Coronary artery (tissue), 2 donors: ENCODE data around the gene DOK6.

ENCODE experiments used
- DNase-seq: peaks from one replicate; pipeline ENCODE4 v3.0.0-alpha.2; 2017; ENCODE audit warnings: low spot score
- H3K27ac ChIP-seq, 2 donors: fragments of 200-600 bp; sonication (generic); one replicate each; pipeline ENCODE4 v1.5.1; 2016 to 2019
- H3K4me3 ChIP-seq: fragments of 200-600 bp; sonication (generic); 2 replicates; pipeline ENCODE4 v1.5.1; 2016; ENCODE audit warnings: mild to moderate bottlenecking, moderate library complexity
- TF ChIP-seq, protein P1 (sequence below): fragments of 200-600 bp; sonication (generic); IDR thresholded peaks from one replicate; pipeline ENCODE4 v1.5.1; 2019; ENCODE audit warnings: antibody characterized with exemption

Gene DOK6

DNA sequence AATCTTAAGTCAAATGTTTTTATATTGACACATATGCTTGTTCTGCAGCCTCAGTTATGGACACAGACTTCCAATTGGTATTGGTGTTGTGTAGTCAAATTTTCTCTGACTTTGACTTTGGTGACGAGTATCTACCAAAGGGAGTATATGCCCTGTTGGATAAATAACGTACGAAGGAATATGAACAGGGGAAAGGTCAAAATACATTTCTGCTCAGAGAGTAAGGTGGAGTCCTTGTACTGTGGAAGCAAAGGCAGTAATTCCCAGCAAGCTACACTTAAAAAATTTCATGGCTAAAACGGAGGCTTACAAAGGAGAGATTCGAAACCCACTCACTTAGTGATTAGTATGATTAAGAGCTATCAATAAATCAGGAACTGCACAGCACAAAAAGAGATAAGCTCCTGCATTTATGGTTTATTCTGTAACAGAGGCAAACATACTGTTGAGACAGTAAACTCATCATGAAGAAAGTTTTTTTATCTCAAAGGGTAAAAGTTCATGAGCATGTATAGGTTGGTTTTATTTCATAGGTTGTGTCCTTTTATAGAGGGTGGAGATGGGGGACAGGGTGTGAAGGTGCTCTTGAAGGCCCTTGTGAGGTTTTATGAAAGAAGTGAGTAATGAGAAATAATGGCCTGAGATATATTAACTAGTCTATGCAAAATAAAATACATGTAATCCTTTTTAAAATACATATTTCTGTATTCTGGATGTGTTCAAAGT lies 404.3 kb downstream of the DOK6 start:
- Histone ChIP-seq H3K27ac (no peak overlapping the region), H3K4me3 (no peak overlapping the region)
- DNase-seq, result no peak
- TF ChIP-seq, protein P1, sequence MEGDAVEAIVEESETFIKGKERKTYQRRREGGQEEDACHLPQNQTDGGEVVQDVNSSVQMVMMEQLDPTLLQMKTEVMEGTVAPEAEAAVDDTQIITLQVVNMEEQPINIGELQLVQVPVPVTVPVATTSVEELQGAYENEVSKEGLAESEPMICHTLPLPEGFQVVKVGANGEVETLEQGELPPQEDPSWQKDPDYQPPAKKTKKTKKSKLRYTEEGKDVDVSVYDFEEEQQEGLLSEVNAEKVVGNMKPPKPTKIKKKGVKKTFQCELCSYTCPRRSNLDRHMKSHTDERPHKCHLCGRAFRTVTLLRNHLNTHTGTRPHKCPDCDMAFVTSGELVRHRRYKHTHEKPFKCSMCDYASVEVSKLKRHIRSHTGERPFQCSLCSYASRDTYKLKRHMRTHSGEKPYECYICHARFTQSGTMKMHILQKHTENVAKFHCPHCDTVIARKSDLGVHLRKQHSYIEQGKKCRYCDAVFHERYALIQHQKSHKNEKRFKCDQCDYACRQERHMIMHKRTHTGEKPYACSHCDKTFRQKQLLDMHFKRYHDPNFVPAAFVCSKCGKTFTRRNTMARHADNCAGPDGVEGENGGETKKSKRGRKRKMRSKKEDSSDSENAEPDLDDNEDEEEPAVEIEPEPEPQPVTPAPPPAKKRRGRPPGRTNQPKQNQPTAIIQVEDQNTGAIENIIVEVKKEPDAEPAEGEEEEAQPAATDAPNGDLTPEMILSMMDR, result no peak

DNA sequence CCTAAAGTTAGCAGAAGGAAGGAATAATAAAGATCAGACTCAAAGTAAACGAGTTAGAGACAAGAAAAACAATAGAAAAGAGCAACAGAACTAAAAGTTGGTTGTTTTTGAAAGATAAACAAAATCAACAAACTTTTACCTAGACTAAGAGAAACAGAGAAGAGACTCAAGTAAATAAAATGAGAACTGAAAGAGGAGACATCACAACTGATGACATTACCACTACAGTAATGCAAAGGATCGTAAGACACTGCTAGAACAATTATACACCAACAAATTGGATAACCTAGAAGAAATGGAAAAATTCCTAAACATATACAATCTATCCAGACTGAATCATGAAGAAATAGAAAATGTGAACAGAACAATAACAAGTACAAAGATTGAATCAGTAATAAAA lies 407.7 kb downstream of the DOK6 start:
- TF ChIP-seq, protein P1, result no peak
- no peak for DNase-seq
- Histone ChIP-seq H3K4me3 (no peak overlapping the region), H3K27ac (no peak overlapping the region)

DNA sequence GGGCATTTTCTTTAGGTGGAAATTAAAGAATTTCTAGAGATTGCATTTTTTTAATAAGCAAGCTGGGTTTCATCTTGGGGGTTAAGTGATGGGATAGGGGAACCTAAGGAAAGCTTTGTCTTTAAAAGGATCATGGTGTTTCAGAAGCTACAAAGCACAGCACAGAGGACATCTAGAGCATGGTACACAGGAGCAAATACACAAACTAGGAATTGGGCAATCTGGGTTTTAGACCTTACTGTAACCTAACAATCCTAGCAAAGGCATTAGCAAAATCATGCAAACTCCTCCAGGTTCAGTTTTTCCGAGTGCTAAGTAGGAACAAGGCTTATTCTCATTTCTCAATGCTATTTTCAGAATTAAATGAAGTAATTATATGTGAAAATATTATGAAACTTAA lies 412.9 kb downstream of the DOK6 start:
- H3K27ac ChIP-seq, result no peak overlapping the region
- DNase-seq, result no peak
- TF ChIP-seq, protein P1, result no peak
- H3K4me3 ChIP-seq, result no peak overlapping the region

DNA sequence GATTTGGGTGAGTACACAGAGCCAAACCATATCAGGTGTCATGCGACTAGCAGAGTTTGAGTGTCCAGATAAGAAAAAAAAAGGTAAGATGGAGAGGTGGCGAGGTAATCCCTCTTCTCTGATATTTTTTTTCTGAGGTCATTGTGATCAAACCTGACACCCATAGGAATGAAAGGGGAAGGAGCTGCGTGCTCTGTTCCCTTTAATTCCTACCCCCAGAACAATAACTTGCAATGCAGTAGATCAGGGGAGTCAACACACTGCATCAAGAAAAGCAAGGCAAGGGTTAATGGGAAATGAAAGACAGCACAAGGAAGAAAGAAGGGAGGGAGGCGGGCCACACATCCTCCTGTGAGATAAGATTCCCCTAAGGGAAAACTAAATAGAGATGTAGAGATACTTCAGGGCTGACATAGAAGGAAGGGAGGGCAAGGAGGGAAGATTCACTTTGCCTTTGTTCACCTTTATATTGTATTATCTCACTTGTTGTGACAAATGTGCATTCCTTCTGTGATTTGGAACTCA lies 414.2 kb downstream of the DOK6 start:
- H3K27ac ChIP-seq, result no peak overlapping the region
- no peak for DNase-seq
- TF ChIP-seq, protein P1, result no peak
- H3K4me3 ChIP-seq, result no peak overlapping the region

DNA sequence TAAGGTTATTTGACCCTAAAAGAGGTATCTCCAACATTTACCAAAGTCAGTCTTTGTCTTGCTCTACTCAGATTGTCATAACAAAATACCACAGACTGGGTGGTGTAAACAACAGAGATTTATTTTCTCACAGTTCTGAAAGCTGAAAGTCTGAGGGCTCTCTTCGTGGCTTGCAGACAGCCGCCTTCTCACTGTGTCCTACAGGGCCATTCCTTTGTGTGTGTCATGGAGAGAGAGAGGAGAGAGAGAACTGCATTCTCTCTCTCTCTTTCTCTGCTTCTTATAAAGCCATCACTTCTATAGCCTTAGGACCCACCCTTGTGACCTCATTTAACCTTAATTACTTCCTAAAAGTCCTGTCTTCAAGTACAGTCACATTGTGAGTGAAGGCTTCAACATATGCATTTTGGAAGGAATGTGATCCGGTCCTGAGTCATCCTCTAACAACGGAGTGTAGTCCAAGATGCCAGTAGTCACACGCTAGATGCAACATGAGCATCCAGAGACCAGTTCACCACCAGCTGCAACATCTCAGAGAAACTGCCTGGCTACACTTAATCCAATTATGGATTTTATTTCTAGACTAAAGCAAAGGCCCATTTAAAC lies 416.8 kb downstream of the DOK6 start:
- Histone ChIP-seq H3K27ac (no peak overlapping the region), H3K4me3 (no peak overlapping the region)
- no peak for DNase-seq
- TF ChIP-seq, protein P1, result no peak

DNA sequence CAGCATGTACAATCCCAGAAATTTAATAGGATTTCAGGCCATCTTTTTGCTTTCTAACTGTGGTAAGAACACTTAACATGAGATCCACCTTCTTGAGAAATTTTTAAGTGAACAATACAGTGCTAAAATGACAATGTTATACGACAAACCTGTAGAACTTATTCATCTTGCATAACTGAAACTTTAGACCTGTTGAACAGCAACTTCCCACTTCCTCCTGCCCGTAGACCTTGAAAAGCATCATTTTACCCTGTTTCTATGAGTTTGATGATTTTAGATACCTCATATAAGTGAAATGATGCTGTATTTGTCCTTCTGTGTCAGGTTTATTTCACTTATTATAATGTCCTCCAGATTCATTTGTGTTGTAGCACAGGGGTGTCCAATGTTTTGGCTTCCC lies 418.8 kb downstream of the DOK6 start:
- DNase-seq, result no peak

More for the DNA sequence above, 418.8 kb downstream of the DOK6 start:
- no peak overlapping the region for H3K4me3 ChIP-seq
- H3K27ac ChIP-seq, result no peak overlapping the region
- TF ChIP-seq, protein P1, result no peak
